K562 (cell line): ENCODE data around the gene TRPM2. TPM values are rescaled to one million over a fixed set of nuclear protein-coding genes. Genes with fewer than 3 reads are reported as not detected.
A peak's percentile ranks its signal among the peaks of the same experiment; 100 is the strongest.

ENCODE experiments used
- ATAC-seq: fragments of 200-7000 bp; cut with Tn5 transposase; 3 replicates; pipeline ENCODE4 v1.9.1; 2020; ENCODE audit warnings: moderate library complexity
- BruUV-seq: library from RNA; stranded (reverse); fragments of 400-500 nt; replicated peaks from 2 replicates; lab custom pipeline; 2021; lab: Mats Ljungman, UMichigan
- CTCF ChIA-PET: fragments of 300-600 bp; formaldehyde crosslinking; extraction: SDS; loops from one replicate; lab custom pipeline; 2021; ENCODE audit warnings: low intra/inter-chr PET ratio; lab: Yijun Ruan, JAX
- POLR2A ChIA-PET: fragments of 300-600, 350-650 bp; sonication (Branson Sonifier 250); formaldehyde crosslinking; extraction: SDS; loops from one replicate; lab custom pipeline; 2021; ENCODE audit warnings: antibody characterized with exemption, inconsistent platforms; lab: Yijun Ruan, JAX
- DNase-seq, 4 experiments: peaks; one replicate each; pipeline versions ENCODE4 v3.0.0 to v3.0.0-alpha.2; 2011 to 2018; ENCODE audit warnings: low spot score in 3 of 4, mixed read lengths in 3 of 4; ENCODE audit errors: extremely low read depth in 1 of 4
- FAIRE-seq: peaks from 2 replicates; lab custom pipeline; 2011; peaks lifted over from hg19 to GRCh38; lab: Jason Lieb, UNC
- H2AFZ ChIP-seq: 2 replicates; pipeline ENCODE4 v1.6.0; 2011; ENCODE audit warnings: low read depth, low read length, control low read depth, inconsistent platforms
- H3K27ac ChIP-seq: fragments of 200-600 bp; 3 replicates; pipeline ENCODE4 v1.8.0; 2011; ENCODE audit warnings: low read depth, mild to moderate bottlenecking, control low read depth, inconsistent platforms, low read length, moderate library complexity, mixed read lengths; ENCODE audit errors: extremely low read depth
- H3K27me3 ChIP-seq, 2 experiments: fragments of 300-600 bp in 1 of 2; 2 replicates in 1 of 2; 3 replicates in 1 of 2; pipeline versions ENCODE4 v1.6.0 to v1.8.0; 2011; ENCODE audit warnings: inconsistent platforms in 2 of 2, low read length in 2 of 2, mild to moderate bottlenecking in 1 of 2, mixed read lengths in 1 of 2, moderate library complexity in 1 of 2; ENCODE audit not compliant: control insufficient read depth in 2 of 2, insufficient read depth in 2 of 2
- H3K36me3 ChIP-seq: fragments of 300-600 bp; 3 replicates; pipeline ENCODE4 v1.8.0; 2011; ENCODE audit warnings: mild to moderate bottlenecking, low read length, inconsistent platforms; ENCODE audit not compliant: control insufficient read depth, insufficient read depth
- H3K4me1 ChIP-seq, 2 experiments: fragments of 200-600 bp in 1 of 2; replicated peaks in 1 of 2; 2 replicates in 1 of 2; 3 replicates in 1 of 2; pipeline versions ENCODE4 v1.5.1 to v1.8.0; 2011; ENCODE audit warnings: inconsistent platforms in 2 of 2, low read length in 2 of 2, mild to moderate bottlenecking in 1 of 2, mixed read lengths in 1 of 2, moderate library complexity in 1 of 2; ENCODE audit not compliant: control insufficient read depth in 2 of 2, insufficient read depth in 2 of 2
- H3K4me2 ChIP-seq: 2 replicates; pipeline ENCODE4 v1.6.1; 2011; ENCODE audit warnings: low read length, control low read depth, inconsistent platforms, mixed read lengths; ENCODE audit not compliant: insufficient read depth
- H3K4me3 ChIP-seq: fragments of 200-600 bp; sonication (generic), shearing (Covaris generic); 2 replicates; pipeline ENCODE4 v1.5.1; 2016; ENCODE audit warnings: control low read depth, inconsistent platforms
- H3K79me2 ChIP-seq: fragments of 200-600 bp; 3 replicates; pipeline ENCODE4 v1.8.0; 2011; ENCODE audit warnings: low read length, inconsistent platforms; ENCODE audit not compliant: control insufficient read depth, insufficient read depth
- H3K9ac ChIP-seq, 2 experiments: 2 replicates each; pipeline versions ENCODE4 v1.6.0 to v1.6.1; 2011; ENCODE audit warnings: low read depth in 2 of 2, low read length in 2 of 2, control low read depth in 1 of 2, inconsistent platforms in 1 of 2, mild to moderate bottlenecking in 1 of 2, mixed read lengths in 1 of 2; ENCODE audit not compliant: insufficient read depth in 1 of 2
- H3K9me1 ChIP-seq: one replicate; pipeline ENCODE4 v1.6.0; 2011; ENCODE audit warnings: inconsistent platforms, mild to moderate bottlenecking, low read length, moderate library complexity; ENCODE audit not compliant: control insufficient read depth, insufficient read depth
- H3K9me3 ChIP-seq: replicated peaks from 2 replicates; pipeline ENCODE4 v1.5.1; 2011; ENCODE audit warnings: low read depth, low read length, inconsistent platforms; ENCODE audit not compliant: control insufficient read depth, insufficient read depth
- H4K20me1 ChIP-seq: replicated peaks from 2 replicates; pipeline ENCODE4 v1.6.1; 2011; ENCODE audit warnings: low read length, inconsistent platforms, mixed read lengths; ENCODE audit not compliant: control insufficient read depth, insufficient read depth
- CBFA2T2 ChIP-seq: fragments of 450-650 bp; conservative IDR thresholded peaks from 2 replicates; pipeline ENCODE4 v1.6.1; 2017; ENCODE audit warnings: mild to moderate bottlenecking
- EGR1 ChIP-seq: fragments of 450-650 bp; conservative IDR thresholded peaks from 2 replicates; pipeline ENCODE4 v1.6.1; 2017; ENCODE audit warnings: mild to moderate bottlenecking
- PML ChIP-seq: IDR thresholded peaks from 2 replicates; pipeline ENCODE4 v1.6.1; 2012; ENCODE audit warnings: low read length, inconsistent platforms
- POLR2G ChIP-seq: fragments of 200-400 bp; formaldehyde crosslinking; IDR thresholded peaks from 2 replicates; pipeline ENCODE4 v1.6.1; 2017; ENCODE audit warnings: low read depth, mild to moderate bottlenecking, antibody characterized with exemption, low read length, moderate library complexity
- SUPT5H ChIP-seq: fragments of 450-650 bp; IDR thresholded peaks from 2 replicates; pipeline ENCODE4 v1.6.1; 2016
- ZFPM2 ChIP-seq: fragments of 250-450 bp; sonication (Bioruptor Pico); IDR thresholded peaks from 2 replicates; pipeline ENCODE4 v1.5.1; 2022; ENCODE audit warnings: mild to moderate bottlenecking
- WGBS: fragments of 100-300 bp; shearing (Covaris generic); methylation state at CpG from one replicate; pipeline ENCODE4 v1.1.6; 2016; ENCODE audit warnings: low coverage, mixed read lengths; ENCODE audit not compliant: insufficient coverage; ENCODE audit errors: missing lambda C conversion rate; 5-methylcytosine and 5-hydroxymethylcytosine counted together
- in situ Hi-C: fragments of 300-500 bp; cut with MboI; formaldehyde crosslinking; loops from 4 replicates; pipeline ENCODE4 v1.15.0; 2018; ENCODE audit warnings: inconsistent platforms, mixed read lengths
- intact Hi-C: fragments of 100-400 bp; cut with micrococcal nuclease; formaldehyde crosslinking; loops from 2 replicates; pipeline ENCODE4 v1.14.2; 2022
- polyA plus RNA-seq, 8 experiments: library from polyadenylated mRNA; depleted of rRNA in 4 of 8; stranded (reverse) in 5 of 8; unstranded in 3 of 8; fragments of >200 nt; fragmentation: Nextera tagmentation in 2 of 8; fragmentation: Illumina TruSeq in 1 of 8; extraction: Ambion mirVana in 2 of 8; extraction: Trizol in 1 of 8; gene quantifications; 2 replicates each; pipeline versions ENCODE4 v1.2.1 to v1.2.3, GENCODE V29; 2011 to 2014; ENCODE audit warnings: inconsistent platforms in 1 of 8, missing spikeins in 1 of 8
- total RNA-seq, 7 experiments: library from RNA; depleted of rRNA in 6 of 7; stranded (reverse); fragments of >200 nt in 6 of 7; fragmentation: Illumina TruSeq in 2 of 7; extraction: Trizol in 2 of 7; gene quantifications; 2 replicates each; pipeline versions ENCODE4 v1.2.1 to v1.2.3, GENCODE V29; 2011 to 2021; ENCODE audit warnings: low replicate concordance in 1 of 7
- TF ChIP-seq, protein P1 (sequence below): sonication (generic); formaldehyde crosslinking; IDR thresholded peaks from 2 replicates; pipeline ENCODE4 v1.8.1; 2023; ENCODE audit warnings: mild to moderate bottlenecking, missing genetic modification reagents, moderate library complexity

Gene TRPM2
- total and polyA plus RNA-seq, 9 of the 15 experiments (the other 6 are each of a cell fraction or from before 2014, with no cell fraction given) = 0.33 to 2.1 (median 0.98) TPM; not detected in 2

- TF ChIP-seq, protein P1, sequence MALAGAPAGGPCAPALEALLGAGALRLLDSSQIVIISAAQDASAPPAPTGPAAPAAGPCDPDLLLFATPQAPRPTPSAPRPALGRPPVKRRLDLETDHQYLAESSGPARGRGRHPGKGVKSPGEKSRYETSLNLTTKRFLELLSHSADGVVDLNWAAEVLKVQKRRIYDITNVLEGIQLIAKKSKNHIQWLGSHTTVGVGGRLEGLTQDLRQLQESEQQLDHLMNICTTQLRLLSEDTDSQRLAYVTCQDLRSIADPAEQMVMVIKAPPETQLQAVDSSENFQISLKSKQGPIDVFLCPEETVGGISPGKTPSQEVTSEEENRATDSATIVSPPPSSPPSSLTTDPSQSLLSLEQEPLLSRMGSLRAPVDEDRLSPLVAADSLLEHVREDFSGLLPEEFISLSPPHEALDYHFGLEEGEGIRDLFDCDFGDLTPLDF (CRISPR knock-in tag) = no peak
- TF ChIP-seq SUPT5H (0 out of 2 replicates have a peak, but pooled peaks have one; percentile 49), ZFPM2 (no peak), CBFA2T2 (no peak), EGR1 (peak; percentile 94)
Observed at GRCh38 chr21:44316277-44316900, 37.0 kb upstream of the TRPM2 start (continued).

GRCh38 chr21:44317241-44317782, 36.1 kb upstream of the TRPM2 start:
- no peak for ATAC-seq

More at GRCh38 chr21:44317241-44317782, 36.1 kb upstream of the TRPM2 start:
- no peaks in the 10 kb centered on the region for H3K9me3 ChIP-seq
- FAIRE-seq (no peak), DNase-seq (no peak)
- no peaks in the 10 kb centered on the region for H4K20me1 ChIP-seq
- in situ Hi-C loops (no loop called here), intact Hi-C loops (no loop called here)
- ChIA-PET POLR2A (no interaction called here), CTCF (no interaction called here)
- no peak overlapping the region for H3K4me2 ChIP-seq
- H3K36me3 ChIP-seq = peaks cover 76% of the 10 kb centered on the region; the same call in 2 of the 3 replicates
- no peaks in the 10 kb centered on the region for H3K9me1 ChIP-seq
- no peak overlapping the region for H3K27ac ChIP-seq
- H3K4me3 ChIP-seq = no peak overlapping the region
- BruUV-seq = no TSS peak
- no peak overlapping the region for H2AFZ ChIP-seq
- TF ChIP-seq POLR2G (0 out of 2 replicates have a peak, but pooled peaks have one; percentile 31), PML (no peak)
- 91% methylated on average over 19 of the region's 19 CpGs for WGBS
- H3K79me2 ChIP-seq = no peaks in the 10 kb centered on the region
- peak overlapping the region in 1 of 2 experiments; percentile 52; a peak in 1 of 4 replicates for H3K9ac ChIP-seq
- no peaks in the 10 kb centered on the region for H3K27me3 ChIP-seq
- H3K4me1 ChIP-seq = peaks cover 0 to 29% of the 10 kb centered on the region in 2 experiments; a peak in 1 of 5 replicates
